ENCODE measurements around the gene NT5C3B.

NT5C3B gene

GRCh38 chr17:41799366-41799765 lies 36.7 kb downstream of the NT5C3B start:
- Histone ChIP-seq H2AK5ac (ENCODE audit: low read length, severe bottlenecking) (peak overlapping the region; percentile 90), H2AFZ (ENCODE audit: low read depth, low read length) (no peak overlapping the region), H3K18ac (ENCODE audit: low read depth in 1 of 2, low read length in 2 of 2) (peak overlapping the region in 1 of 2 experiments; percentile 38), H4K8ac (ENCODE audit: low read length) (no peak overlapping the region), H3K4ac (ENCODE audit: low read depth in 1 of 2, low read length in 2 of 2) (no peak overlapping the region), H3K27me3 (ENCODE audit: control insufficient read depth in 1 of 2, insufficient read depth in 1 of 2, low read length in 2 of 2) (no peaks in the 10 kb centered on the region), H3K9ac (ENCODE audit: low read length) (no peak overlapping the region), H3K14ac (ENCODE audit: low read length in 2 of 2) (peak overlapping the region in 1 of 2 experiments; percentile 92), H3K27ac (ENCODE audit: low read length, poor library complexity, severe bottlenecking) (no peak overlapping the region), H3K79me1 (replicated peaks; ENCODE audit: low read length, poor library complexity, severe bottlenecking) (peaks cover 4% of the 10 kb centered on the region), H2BK5ac (ENCODE audit: low read depth, low read length, poor library complexity, severe bottlenecking) (no peak overlapping the region), H4K91ac (ENCODE audit: low read length) (no peak overlapping the region), H3K4me2 (ENCODE audit: low read length, poor library complexity, severe bottlenecking) (no peak overlapping the region), H2BK15ac (ENCODE audit: low read depth, poor library complexity, severe bottlenecking) (no peak overlapping the region), H3K9me3 (ENCODE audit: control insufficient read depth, low read length) (no peaks in the 10 kb centered on the region), H3K23ac (ENCODE audit: low read length in 2 of 2) (no peak overlapping the region), H2BK120ac (ENCODE audit: low read depth, low read length) (no peak overlapping the region), H2BK12ac (ENCODE audit: low read length in 2 of 2) (peak overlapping the region in 1 of 2 experiments; percentile 55), H3K4me3 (ENCODE audit: insufficient read depth in 1 of 2, low read depth in 1 of 2, low read length in 2 of 2) (no peak overlapping the region), H3K36me3 (ENCODE audit: control insufficient read depth in 1 of 2, insufficient read depth in 2 of 2, low read depth in 1 of 2, low read length in 2 of 2) (peaks cover 9 to 18% of the 10 kb centered on the region in 2 experiments), H3K4me1 (ENCODE audit: control insufficient read depth, insufficient read depth, low read depth, low read length) (peaks cover 23% of the 10 kb centered on the region)
- WGBS: 94% methylated on average over 8 of the region's 8 CpGs
- no peak for DNase-seq

- Histone ChIP-seq H3K27me3 (ENCODE audit: control insufficient read depth in 1 of 2, insufficient read depth in 1 of 2, low read length in 2 of 2) (no peaks in the 10 kb centered on the region), H2BK12ac (ENCODE audit: low read length in 2 of 2) (peak overlapping the region in 1 of 2 experiments; percentile 41), H3K79me1 (replicated peaks; ENCODE audit: low read length, poor library complexity, severe bottlenecking) (peaks cover 2% of the 10 kb centered on the region), H2BK120ac (ENCODE audit: low read depth, low read length) (no peak overlapping the region), H3K9ac (ENCODE audit: low read length) (no peak overlapping the region), H3K27ac (ENCODE audit: low read length, poor library complexity, severe bottlenecking) (no peak overlapping the region), H2AK5ac (ENCODE audit: low read length, severe bottlenecking) (no peak overlapping the region), H3K4me1 (ENCODE audit: control insufficient read depth, insufficient read depth, low read depth, low read length) (peaks cover 35% of the 10 kb centered on the region), H4K91ac (ENCODE audit: low read length) (no peak overlapping the region), H2AFZ (ENCODE audit: low read depth, low read length) (no peak overlapping the region), H3K23ac (ENCODE audit: low read length in 2 of 2) (no peak overlapping the region), H3K4me3 (ENCODE audit: insufficient read depth in 1 of 2, low read depth in 1 of 2, low read length in 2 of 2) (no peak overlapping the region), H3K4ac (ENCODE audit: low read depth in 1 of 2, low read length in 2 of 2) (no peak overlapping the region), H2BK15ac (ENCODE audit: low read depth, poor library complexity, severe bottlenecking) (peak overlapping the region; percentile 54), H4K8ac (ENCODE audit: low read length) (no peak overlapping the region), H3K14ac (ENCODE audit: low read length in 2 of 2) (no peak overlapping the region), H2BK5ac (ENCODE audit: low read depth, low read length, poor library complexity, severe bottlenecking) (no peak overlapping the region), H3K18ac (ENCODE audit: low read depth in 1 of 2, low read length in 2 of 2) (no peak overlapping the region), H3K36me3 (ENCODE audit: control insufficient read depth in 1 of 2, insufficient read depth in 2 of 2, low read depth in 1 of 2, low read length in 2 of 2) (peaks cover 5 to 7% of the 10 kb centered on the region in 2 experiments), H3K9me3 (ENCODE audit: control insufficient read depth, low read length) (no peaks in the 10 kb centered on the region), H3K4me2 (ENCODE audit: low read length, poor library complexity, severe bottlenecking) (no peak overlapping the region)
- 97% methylated on average over 3 of the region's 3 CpGs for WGBS
- DNase-seq: no peak
These were observed 38.7 kb downstream of the NT5C3B start for GRCh38 chr17:41797377-41797776.

- no peak overlapping the region for H3K4me3 ChIP-seq (ENCODE audit: insufficient read depth in 1 of 2, low read depth in 1 of 2, low read length in 2 of 2)
- no peak overlapping the region for H3K14ac ChIP-seq (ENCODE audit: low read length in 2 of 2)
- H3K4me1 ChIP-seq (ENCODE audit: control insufficient read depth, insufficient read depth, low read depth, low read length): peaks cover 35% of the 10 kb centered on the region
- H3K79me1 ChIP-seq (replicated peaks; ENCODE audit: low read length, poor library complexity, severe bottlenecking): peaks cover 2% of the 10 kb centered on the region
- H2AFZ ChIP-seq (ENCODE audit: low read depth, low read length): no peak overlapping the region
- peak overlapping the region in 1 of 2 experiments; percentile 49 for H3K18ac ChIP-seq (ENCODE audit: low read depth in 1 of 2, low read length in 2 of 2)
- no peak overlapping the region for H4K91ac ChIP-seq (ENCODE audit: low read length)
- H4K8ac ChIP-seq (ENCODE audit: low read length): peak overlapping the region; percentile 21
- peak overlapping the region; percentile 45 to 69 for H2BK12ac ChIP-seq (ENCODE audit: low read length in 2 of 2)
- peak overlapping the region; percentile 66 for H2BK120ac ChIP-seq (ENCODE audit: low read depth, low read length)
- no peak overlapping the region for H3K4me2 ChIP-seq (ENCODE audit: low read length, poor library complexity, severe bottlenecking)
- H3K9me3 ChIP-seq (ENCODE audit: control insufficient read depth, low read length): no peaks in the 10 kb centered on the region
- no peaks in the 10 kb centered on the region for H3K36me3 ChIP-seq (ENCODE audit: control insufficient read depth in 1 of 2, insufficient read depth in 2 of 2, low read depth in 1 of 2, low read length in 2 of 2)
- 96% methylated on average over 10 of the region's 10 CpGs for WGBS
- H2BK5ac ChIP-seq (ENCODE audit: low read depth, low read length, poor library complexity, severe bottlenecking): no peak overlapping the region
- H3K27ac ChIP-seq (ENCODE audit: low read length, poor library complexity, severe bottlenecking): no peak overlapping the region
- H3K23ac ChIP-seq (ENCODE audit: low read length in 2 of 2): no peak overlapping the region
- peak overlapping the region; percentile 41 for H2AK5ac ChIP-seq (ENCODE audit: low read length, severe bottlenecking)
- DNase-seq: no peak
- no peaks in the 10 kb centered on the region for H3K27me3 ChIP-seq (ENCODE audit: control insufficient read depth in 1 of 2, insufficient read depth in 1 of 2, low read length in 2 of 2)
- peak overlapping the region; percentile 71 for H2BK15ac ChIP-seq (ENCODE audit: low read depth, poor library complexity, severe bottlenecking)
- H3K4ac ChIP-seq (ENCODE audit: low read depth in 1 of 2, low read length in 2 of 2): peak overlapping the region in 1 of 2 experiments; percentile 67
- H3K9ac ChIP-seq (ENCODE audit: low read length): no peak overlapping the region
These were observed 39.7 kb downstream of the NT5C3B start for GRCh38 chr17:41796121-41796895.

- Histone ChIP-seq H3K23ac (ENCODE audit: low read length in 2 of 2) (no peak overlapping the region), H3K36me3 (ENCODE audit: control insufficient read depth in 1 of 2, insufficient read depth in 2 of 2, low read depth in 1 of 2, low read length in 2 of 2) (no peaks in the 10 kb centered on the region), H3K4me1 (ENCODE audit: control insufficient read depth, insufficient read depth, low read depth, low read length) (peaks cover 26% of the 10 kb centered on the region), H3K27me3 (ENCODE audit: control insufficient read depth in 1 of 2, insufficient read depth in 1 of 2, low read length in 2 of 2) (peaks cover 0 to 3% of the 10 kb centered on the region in 2 experiments), H4K8ac (ENCODE audit: low read length) (peak overlapping the region; percentile 19), H2BK5ac (ENCODE audit: low read depth, low read length, poor library complexity, severe bottlenecking) (no peak overlapping the region), H2AFZ (ENCODE audit: low read depth, low read length) (no peak overlapping the region), H3K14ac (ENCODE audit: low read length in 2 of 2) (no peak overlapping the region), H3K4me3 (ENCODE audit: insufficient read depth in 1 of 2, low read depth in 1 of 2, low read length in 2 of 2) (no peak overlapping the region), H3K4ac (ENCODE audit: low read depth in 1 of 2, low read length in 2 of 2) (peak overlapping the region in 1 of 2 experiments; percentile 80), H2AK5ac (ENCODE audit: low read length, severe bottlenecking) (peak overlapping the region; percentile 82), H3K9ac (ENCODE audit: low read length) (no peak overlapping the region), H3K79me1 (replicated peaks; ENCODE audit: low read length, poor library complexity, severe bottlenecking) (peaks cover 2% of the 10 kb centered on the region), H4K91ac (ENCODE audit: low read length) (no peak overlapping the region), H3K9me3 (ENCODE audit: control insufficient read depth, low read length) (no peaks in the 10 kb centered on the region), H2BK120ac (ENCODE audit: low read depth, low read length) (no peak overlapping the region), H2BK15ac (ENCODE audit: low read depth, poor library complexity, severe bottlenecking) (no peak overlapping the region), H3K18ac (ENCODE audit: low read depth in 1 of 2, low read length in 2 of 2) (peak overlapping the region; percentile 34 to 61), H3K27ac (ENCODE audit: low read length, poor library complexity, severe bottlenecking) (no peak overlapping the region), H2BK12ac (ENCODE audit: low read length in 2 of 2) (peak overlapping the region in 1 of 2 experiments; percentile 85), H3K4me2 (ENCODE audit: low read length, poor library complexity, severe bottlenecking) (no peak overlapping the region)
- WGBS: 89% methylated on average over 5 of the region's 5 CpGs
- DNase-seq: no peak
These were observed 41.5 kb downstream of the NT5C3B start for GRCh38 chr17:41794540-41794975.

All from mesenchymal stem cell (in vitro differentiated cells and primary cell).